Fibroblast of the aortic adventitia (primary cell): Measurements from ENCODE around the gene DAAM2. TPM values are rescaled to one million over a fixed set of nuclear protein-coding genes. Genes with fewer than 3 reads are reported as not detected.

Experiments
- DNase-seq: peaks from one replicate; pipeline ENCODE4 v3.0.0-alpha.2; 2010; ENCODE audit warnings: low read depth
- H3K4me3 ChIP-seq: 2 replicates; pipeline ENCODE4 v1.5.1; 2011; ENCODE audit warnings: low read depth, mild to moderate bottlenecking, control low read depth, low read length, moderate library complexity
- total RNA-seq: library from RNA; depleted of rRNA; stranded (reverse); fragments of >200 nt; gene quantifications from 2 replicates; pipeline ENCODE4 v1.2.3, GENCODE V29; 2012; ENCODE audit warnings: low replicate concordance
- TF ChIP-seq, protein P1 (sequence below): IDR thresholded peaks from 2 replicates; pipeline ENCODE4 v1.5.1; 2011; ENCODE audit warnings: mild to moderate bottlenecking, low read length, control low read depth, inconsistent platforms; ENCODE audit not compliant: insufficient read depth

Gene DAAM2
- total RNA-seq, 1 donor, result 3.4 TPM

GRCh38 chr6:39814236-39814635 lies 22.1 kb downstream of the DAAM2 start:
- TF ChIP-seq, protein P1, sequence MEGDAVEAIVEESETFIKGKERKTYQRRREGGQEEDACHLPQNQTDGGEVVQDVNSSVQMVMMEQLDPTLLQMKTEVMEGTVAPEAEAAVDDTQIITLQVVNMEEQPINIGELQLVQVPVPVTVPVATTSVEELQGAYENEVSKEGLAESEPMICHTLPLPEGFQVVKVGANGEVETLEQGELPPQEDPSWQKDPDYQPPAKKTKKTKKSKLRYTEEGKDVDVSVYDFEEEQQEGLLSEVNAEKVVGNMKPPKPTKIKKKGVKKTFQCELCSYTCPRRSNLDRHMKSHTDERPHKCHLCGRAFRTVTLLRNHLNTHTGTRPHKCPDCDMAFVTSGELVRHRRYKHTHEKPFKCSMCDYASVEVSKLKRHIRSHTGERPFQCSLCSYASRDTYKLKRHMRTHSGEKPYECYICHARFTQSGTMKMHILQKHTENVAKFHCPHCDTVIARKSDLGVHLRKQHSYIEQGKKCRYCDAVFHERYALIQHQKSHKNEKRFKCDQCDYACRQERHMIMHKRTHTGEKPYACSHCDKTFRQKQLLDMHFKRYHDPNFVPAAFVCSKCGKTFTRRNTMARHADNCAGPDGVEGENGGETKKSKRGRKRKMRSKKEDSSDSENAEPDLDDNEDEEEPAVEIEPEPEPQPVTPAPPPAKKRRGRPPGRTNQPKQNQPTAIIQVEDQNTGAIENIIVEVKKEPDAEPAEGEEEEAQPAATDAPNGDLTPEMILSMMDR, result no peak
- no peak overlapping the region for H3K4me3 ChIP-seq
- DNase-seq, result no peak

DNA sequence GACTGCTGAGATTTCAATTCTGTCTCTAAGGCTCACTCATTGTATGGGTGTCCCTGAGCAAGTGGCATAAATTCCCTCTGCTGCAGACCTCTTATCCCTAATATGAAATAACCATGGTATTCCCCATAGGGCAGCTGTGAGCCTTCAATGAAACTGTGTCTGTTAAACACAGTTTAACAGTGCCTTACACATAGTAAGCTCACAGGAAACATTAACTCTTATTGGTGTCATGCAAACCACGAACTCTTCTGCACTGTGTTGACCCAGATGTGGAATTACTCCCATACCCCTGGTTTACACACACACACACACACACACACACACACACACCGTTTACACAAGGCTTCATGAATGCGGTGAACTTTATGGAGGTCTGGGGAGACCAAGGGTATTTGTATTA lies 23.2 kb downstream of the DAAM2 start:
- no peak overlapping the region for H3K4me3 ChIP-seq
- TF ChIP-seq, protein P1, result no peak
- no peak for DNase-seq

DNA sequence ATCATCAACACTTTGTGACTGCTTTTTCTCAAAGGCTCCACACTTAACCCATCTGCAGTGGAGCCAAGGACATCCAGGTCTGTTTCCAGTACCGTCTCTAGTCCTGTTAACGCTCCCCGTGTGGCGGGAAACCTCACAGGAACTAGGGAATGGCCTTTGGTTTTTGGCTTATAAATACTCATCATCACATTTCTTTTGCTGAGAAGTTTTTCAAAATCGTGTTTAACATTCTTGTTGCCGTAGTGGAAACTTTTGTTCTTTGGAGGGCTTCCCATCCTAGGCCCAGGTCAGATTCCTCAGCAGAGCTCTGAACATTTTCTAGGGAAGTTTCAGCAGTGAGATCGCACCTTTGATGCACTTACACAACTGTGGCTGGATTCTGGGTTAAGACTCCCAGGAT lies 24.6 kb downstream of the DAAM2 start:
- DNase-seq, result peak; percentile 9
- TF ChIP-seq, protein P1, result no peak
- H3K4me3 ChIP-seq, result no peak overlapping the region

GRCh38 chr6:39818695-39819094 lies 26.5 kb downstream of the DAAM2 start:
- no peak for DNase-seq
- TF ChIP-seq, protein P1, result no peak
- no peak overlapping the region for H3K4me3 ChIP-seq

- TF ChIP-seq, protein P1, result no peak
- no peak overlapping the region for H3K4me3 ChIP-seq
- DNase-seq, result no peak
Measured at GRCh38 chr6:39819228-39819627, 27.1 kb downstream of the DAAM2 start.

- TF ChIP-seq, protein P1, result no peak
- H3K4me3 ChIP-seq, result no peak overlapping the region
- DNase-seq, result no peak
Measured at GRCh38 chr6:39819676-39820075, 27.5 kb downstream of the DAAM2 start.

DNA sequence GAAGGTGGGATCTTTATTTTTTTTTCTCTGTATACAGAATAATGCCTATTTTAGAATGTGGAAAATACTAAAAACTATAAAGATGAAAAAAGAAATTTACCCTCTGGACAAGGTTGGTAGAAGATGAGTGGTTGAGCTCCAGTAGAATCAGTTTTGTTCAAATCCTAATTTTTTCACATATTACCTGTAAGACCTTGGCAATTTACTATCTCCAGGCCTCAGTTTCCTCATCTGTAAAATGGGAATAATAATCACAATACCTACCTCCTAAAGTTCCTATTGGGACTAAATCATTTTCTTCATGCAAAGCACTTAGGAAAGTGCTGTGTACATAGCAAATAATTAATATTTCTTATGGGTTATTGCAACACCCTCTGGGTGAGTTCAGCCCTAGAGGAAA lies 28.4 kb downstream of the DAAM2 start:
- DNase-seq, result no peak
- TF ChIP-seq, protein P1, result no peak
- H3K4me3 ChIP-seq, result no peak overlapping the region
